Raji (cell line): Measurements from ENCODE around the gene F2RL2.

Source experiments
- POLR2A ChIP-seq: IDR thresholded peaks from 2 replicates; pipeline ENCODE4 v1.6.1; 2011; ENCODE audit warnings: low read depth, low read length, control low read depth; ENCODE audit not compliant: insufficient read depth

The F2RL2 gene

DNA sequence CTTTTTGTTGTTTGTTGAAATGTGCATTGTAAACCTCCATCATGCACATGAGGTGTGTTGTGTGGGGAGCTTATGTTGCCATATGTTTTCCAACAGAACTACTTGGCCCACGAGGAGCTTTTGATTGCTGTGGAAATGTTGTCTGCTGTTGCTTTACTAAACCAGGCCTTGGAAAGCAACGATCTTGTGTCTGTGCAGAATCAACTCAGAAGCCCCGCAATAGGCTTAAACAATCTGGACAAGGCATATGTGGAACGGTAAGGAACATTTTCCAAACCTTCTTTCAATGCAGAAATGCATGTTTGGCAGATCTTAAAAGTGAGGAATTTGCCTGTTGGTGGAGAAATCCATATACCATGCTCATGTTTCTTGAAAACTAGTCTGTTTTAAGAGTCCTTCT, 22.5 kb downstream of the F2RL2 start:
- no peak for TF ChIP-seq POLR2A

DNA sequence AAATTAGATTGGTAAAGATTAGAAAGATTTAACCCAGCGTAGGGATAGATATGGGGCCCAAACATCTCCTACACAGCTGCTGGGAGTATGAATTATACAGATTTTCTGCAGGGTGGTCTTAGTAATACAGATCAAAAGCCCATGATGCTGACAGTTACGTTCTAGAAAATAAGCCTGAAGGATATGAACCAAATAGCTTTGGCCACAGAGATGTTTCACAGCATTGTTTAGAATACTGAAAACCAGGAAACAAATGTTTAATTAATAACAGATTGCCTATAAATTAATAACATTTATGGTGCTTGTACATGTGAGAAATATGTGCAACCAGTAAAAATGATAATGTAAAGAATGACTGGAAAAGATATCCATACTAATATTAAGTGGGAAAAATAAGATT, 24.7 kb downstream of the F2RL2 start:
- TF ChIP-seq POLR2A, result no peak

DNA sequence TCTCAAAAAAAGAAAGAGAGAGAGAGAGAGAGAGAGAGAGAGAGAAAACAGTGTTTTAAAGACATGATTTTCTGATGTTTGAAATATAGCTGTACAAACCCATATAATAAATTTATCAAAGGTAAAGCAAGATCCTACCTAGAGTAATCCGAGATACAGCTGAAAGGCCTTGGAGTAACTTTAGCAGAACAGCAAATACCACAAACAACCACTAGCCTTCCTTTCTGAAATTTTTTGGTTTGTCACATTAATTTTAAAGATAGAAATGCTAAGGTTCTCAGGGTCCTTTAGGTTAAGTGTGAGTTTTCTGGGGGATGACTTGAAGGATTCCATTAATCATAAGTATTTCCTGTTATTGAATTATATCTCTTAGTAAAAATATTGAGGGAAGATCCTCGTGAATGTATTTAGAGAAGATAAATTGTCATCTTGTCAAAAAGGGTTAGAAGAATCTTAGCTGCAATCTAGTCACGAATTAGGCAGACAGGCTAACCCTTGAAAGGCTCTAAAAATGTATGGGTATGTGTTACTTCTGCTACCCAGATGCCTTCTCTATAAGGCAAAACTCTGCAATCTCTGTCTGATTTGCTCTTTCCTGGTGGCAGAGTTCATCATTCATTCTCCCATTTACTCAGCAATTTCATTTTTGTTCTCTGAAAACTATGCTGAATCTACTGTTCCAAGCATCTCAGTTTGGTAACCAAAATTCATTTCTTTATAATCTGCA, 27.3 kb downstream of the F2RL2 start:
- TF ChIP-seq POLR2A, result no peak

DNA sequence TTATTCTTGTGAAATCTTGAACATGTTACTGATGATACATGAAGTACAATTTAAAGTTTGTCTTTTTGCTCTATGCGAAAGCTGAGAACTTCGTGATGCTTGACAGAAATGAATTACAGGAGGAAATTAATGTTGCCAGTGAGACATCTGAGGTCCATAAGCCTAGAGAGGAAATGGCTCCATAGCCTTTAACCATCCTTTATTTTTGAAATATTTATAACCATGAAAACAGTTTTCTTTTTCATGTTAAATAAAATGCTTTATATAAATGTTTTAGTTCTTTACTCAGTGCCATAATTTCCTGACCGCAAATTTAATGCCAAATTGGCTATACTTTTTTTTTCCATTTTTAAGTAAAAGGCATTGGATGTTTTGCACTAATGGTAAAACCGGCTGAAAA, 29.1 kb downstream of the F2RL2 start:
- TF ChIP-seq POLR2A, result no peak

DNA sequence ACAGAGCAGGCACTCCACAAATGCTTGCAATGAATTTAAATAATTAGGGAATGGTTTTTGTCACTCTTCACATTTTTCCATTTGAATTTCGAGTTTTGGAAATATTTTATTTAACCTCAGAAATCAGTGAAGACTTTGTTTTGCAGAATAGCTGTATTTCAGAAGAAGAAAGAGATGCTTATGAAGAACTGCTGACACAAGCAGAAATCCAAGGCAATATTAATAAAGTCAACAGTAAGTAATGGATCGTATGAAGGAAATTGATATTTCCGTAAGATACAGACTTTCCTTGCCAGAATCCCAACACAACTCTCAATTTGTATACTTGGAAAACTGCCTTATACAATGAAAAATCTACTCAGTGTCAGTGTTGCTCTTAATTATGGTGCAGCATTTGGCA, 30.5 kb downstream of the F2RL2 start:
- TF ChIP-seq POLR2A, result no peak

DNA sequence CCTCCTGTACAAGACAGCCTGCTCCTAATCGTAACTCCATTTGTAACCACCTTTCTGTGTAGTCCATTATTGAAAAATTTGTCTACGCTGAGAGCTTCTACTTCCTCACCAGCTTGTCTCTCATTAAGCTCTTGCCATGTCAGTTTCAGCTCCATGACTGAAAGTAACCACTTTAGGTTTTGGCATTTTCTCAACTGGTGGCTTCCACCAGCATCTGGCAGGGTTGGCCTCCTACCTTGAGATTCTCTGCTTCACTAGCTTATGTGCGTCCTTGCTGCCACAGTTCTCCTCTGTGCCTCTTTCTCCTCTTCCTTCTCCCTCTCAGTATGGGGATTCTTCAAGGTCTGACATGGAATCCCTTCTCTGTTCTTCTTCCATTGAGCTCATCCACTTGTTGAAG, 31.8 kb downstream of the F2RL2 start:
- TF ChIP-seq POLR2A, result no peak

DNA sequence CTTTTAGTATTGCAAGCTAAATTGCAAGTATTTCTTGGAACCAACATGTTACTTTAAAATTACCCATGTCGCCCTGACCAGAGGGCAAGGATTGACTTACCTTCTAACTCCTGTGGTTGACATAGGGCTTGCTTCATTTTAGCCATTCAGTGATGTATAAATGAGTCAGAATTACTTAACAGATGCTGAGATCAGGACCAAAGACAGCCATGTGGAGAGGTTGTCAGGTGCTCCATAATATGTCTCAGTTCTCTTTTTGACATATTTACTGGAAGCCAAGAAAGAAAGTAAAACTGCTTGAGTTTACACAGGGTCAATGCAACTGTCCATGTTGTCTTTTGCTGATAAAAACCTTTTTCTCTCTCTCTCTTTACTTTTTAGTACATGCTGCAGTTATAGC, 33.2 kb downstream of the F2RL2 start:
- no peak for TF ChIP-seq POLR2A

DNA sequence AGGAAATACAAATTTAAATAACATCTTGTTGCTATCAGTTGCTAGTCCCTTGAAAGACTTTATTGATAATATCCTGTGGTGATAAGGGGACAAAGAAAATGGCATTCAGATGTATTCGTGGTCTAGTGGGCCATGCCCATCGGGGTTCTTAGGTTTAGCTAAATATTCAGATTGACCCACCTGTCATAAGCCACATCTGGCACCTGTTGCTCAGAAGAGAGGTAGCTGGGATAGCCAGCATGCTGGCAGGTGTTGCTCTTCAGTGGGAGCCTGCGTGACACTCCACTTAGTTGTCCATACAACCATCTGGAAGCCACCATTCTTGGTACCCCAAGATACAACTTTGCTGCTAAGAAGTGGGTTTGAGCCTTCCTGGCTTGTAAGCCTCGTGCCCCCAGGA, 36.7 kb downstream of the F2RL2 start:
- no peak for TF ChIP-seq POLR2A

DNA sequence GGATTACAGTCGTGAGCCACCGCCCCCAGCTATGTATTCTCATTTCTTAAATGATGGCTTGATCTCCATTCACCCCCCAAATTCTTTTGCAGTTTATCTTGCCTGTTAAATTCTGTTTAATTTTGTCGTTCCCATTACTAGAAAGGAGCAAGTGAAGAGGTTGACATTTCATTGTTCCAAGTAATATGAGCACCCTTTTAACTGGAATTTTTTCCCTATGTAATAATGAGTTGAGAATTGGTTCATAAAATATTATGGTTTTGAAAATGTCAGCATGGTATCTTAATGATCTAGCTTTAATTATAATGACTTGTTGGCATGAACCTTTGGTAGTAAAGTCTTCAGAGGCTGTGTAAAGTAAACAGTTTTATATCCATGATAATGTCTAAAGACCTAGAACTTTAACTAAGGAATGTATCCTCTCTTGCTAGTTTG, 37.4 kb downstream of the F2RL2 start:
- no peak for TF ChIP-seq POLR2A

DNA sequence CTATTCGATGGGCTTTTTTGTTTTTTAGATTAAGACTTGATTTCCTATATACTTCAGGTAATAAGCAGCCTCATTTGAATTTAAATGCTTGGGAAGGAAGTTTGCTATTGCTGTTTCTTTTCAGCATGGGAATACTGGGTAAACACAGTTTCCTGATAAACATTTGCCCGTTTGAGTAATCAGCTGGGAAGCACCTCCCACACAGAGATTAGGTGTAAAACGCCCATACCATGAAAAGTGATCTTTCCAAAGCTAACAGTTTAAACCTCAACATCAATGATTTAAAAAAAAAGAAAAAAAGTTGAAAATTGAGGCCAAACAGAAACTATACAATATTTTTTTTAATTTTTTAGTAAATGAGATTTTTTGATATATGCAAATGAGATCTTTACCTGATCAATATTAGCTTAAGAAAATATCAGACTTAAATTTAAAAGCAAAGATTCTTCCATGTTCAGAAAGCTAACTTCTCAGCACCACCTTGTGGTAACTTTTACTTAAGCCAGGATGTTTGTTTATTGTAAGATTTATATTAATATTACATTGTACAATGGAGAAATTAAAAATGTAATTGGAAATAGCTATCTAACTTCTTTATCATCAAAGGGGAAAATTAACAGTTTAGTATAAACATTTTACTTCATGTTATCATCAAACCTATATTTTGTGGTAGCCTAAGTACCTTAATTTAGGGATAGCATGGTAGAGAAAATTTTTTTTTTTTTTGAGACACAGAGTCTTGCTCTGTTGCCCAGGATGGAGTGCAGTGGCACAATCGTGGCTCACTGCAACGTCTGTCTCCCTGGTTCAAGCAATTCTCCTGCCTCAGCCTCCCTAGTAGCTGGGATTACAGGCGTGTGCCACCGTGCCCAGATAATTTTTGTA, 39.8 kb downstream of the F2RL2 start:
- no peak for TF ChIP-seq POLR2A

DNA sequence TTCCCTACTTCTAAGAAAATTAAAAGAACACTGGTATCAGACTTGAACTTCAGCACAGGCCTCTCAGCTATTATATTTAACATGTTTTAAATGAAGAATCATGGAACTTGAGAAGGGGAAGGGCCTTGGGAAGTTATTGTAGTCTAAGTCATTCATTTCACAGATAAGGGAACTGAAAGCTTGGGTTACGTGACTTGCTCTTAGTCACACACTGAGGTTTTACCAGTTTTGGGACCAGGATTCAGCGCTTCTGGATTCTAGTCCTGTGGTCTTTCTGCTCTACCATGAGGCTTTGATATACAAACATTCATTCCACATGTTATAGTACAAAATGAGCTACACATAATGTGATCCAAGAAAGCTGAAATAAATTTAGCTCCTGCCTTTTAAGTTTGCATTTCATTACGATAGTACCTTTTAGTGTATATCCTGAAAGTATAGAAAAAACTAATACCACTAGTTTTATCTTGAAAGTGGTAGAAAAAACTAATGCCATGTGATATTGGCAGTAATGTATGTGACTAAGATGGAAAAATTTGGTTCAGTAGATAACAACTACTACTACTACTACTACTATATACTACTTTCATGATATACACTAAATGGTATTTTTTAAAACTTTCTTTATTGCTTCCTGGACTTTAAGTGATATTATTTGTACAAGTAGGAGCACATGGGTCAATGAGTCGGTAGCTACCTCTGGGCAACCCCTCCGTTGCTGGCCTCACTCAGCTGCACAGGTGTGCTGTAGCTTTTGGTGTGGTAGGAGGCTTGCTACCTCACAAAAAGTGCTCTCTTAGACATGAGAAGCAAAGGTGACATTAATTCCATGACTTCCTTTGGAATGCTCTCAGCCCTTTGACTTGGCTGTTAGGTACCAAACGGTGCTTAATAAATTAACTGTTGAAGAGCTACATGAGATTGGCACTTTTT, 40.7 kb downstream of the F2RL2 start:
- no peak for TF ChIP-seq POLR2A

DNA sequence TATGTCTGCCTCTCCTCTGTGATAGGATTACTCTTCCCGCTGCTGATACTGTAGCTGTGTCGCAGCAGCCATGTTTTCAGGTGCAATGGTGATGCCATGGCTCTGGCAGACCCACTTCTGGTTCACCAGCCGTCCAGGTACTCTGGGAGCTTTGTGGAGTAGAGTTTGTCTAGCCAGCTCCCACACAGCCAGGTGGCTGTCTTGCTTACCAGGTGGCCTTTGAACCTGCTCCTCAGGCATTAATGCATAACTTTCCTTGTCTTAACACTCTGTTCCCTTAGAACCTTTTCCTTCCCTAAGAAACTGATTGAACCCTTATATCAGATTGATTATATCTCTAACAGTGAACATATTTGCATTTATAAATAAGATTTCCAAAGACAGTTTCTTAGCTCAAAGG, 42.2 kb downstream of the F2RL2 start:
- TF ChIP-seq POLR2A, result no peak

DNA sequence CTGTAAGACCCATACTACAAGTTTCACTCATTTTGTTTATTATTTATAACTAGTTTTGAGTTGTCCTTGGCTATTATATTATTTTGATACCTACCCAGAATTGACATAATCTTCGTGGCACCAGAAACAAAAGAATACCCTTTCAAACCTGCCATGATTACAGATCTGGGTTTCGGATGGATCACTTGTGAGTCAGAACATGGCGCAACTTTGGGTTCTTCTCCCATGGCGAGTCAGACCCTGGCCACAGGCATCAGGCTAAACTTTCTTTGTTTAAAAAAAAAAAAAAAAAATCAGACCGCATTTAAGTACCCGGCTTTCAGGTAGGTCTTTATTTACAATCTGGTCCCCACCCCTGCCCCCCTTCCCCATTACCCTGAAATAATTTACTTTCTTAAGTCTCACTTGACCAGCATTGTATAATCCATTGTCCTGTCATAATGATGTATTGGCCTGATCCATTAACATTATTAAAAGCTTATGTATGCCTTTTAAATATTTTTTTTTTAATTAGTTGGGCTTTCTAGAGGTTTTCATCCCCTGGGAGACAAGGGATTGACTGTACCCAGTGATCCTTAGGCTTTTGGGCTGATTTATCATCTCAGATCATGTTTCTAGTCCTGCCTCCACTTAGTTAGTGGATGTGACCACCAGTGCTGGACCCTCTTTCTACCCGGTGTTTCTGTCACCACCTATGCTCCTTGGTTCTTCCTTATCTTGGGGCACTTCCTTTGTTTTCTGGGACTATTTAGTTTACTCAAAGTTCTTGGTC, 43.9 kb downstream of the F2RL2 start:
- no peak for TF ChIP-seq POLR2A

DNA sequence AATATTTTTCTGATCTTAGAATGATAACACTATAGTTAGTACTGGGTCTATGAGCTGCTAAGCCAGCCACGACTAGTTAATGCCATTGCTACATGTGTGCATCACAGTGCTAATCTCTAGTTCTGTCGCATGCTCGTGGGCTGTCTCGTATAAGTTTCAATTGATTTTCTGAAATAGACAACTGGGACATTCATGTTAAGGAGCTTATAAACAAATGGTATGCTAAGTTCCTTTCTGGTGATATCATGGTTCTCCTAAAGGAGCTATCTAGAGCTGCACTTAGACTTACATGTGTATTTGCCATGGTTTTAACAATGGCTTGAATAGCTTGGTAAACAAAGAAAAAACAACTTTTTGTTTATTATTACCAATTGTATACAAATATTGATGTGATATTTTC, 46.2 kb downstream of the F2RL2 start:
- no peak for TF ChIP-seq POLR2A
